Gastrocnemius medialis (tissue), 4 donors: ENCODE results near the gene SMG6.

ENCODE experiments used
- POLR2A ChIP-seq, 2 donors: fragments of 450-650 bp; IDR thresholded peaks; one replicate each; pipeline ENCODE4 v1.6.1; 2017; ENCODE audit warnings: antibody characterized with exemption in 2 of 2, mild to moderate bottlenecking in 2 of 2, moderate library complexity in 2 of 2
- TF ChIP-seq, protein P1 (sequence below), 5 experiments: fragments of 450-650 bp in 3 of 5; fragments of 200-600 bp in 2 of 5; sonication (generic) in 2 of 5; IDR thresholded peaks in 4 of 5; conservative IDR thresholded peaks in 1 of 5; 1 replicate in 4 of 5; 2 replicates in 1 of 5; pipeline ENCODE4 v1.5.1; 2016 to 2019; ENCODE audit warnings: antibody characterized with exemption in 5 of 5, mild to moderate bottlenecking in 3 of 5, moderate library complexity in 3 of 5

GRCh38 chr17:2136241-2136640, 167.3 kb downstream of the SMG6 start:
- TF ChIP-seq, protein P1, sequence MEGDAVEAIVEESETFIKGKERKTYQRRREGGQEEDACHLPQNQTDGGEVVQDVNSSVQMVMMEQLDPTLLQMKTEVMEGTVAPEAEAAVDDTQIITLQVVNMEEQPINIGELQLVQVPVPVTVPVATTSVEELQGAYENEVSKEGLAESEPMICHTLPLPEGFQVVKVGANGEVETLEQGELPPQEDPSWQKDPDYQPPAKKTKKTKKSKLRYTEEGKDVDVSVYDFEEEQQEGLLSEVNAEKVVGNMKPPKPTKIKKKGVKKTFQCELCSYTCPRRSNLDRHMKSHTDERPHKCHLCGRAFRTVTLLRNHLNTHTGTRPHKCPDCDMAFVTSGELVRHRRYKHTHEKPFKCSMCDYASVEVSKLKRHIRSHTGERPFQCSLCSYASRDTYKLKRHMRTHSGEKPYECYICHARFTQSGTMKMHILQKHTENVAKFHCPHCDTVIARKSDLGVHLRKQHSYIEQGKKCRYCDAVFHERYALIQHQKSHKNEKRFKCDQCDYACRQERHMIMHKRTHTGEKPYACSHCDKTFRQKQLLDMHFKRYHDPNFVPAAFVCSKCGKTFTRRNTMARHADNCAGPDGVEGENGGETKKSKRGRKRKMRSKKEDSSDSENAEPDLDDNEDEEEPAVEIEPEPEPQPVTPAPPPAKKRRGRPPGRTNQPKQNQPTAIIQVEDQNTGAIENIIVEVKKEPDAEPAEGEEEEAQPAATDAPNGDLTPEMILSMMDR (IDR thresholded peaks at IDR 0.05 in 4 of 5, conservative IDR thresholded peaks at IDR 0.05 in 1 of 5): no peak
- no peak for TF ChIP-seq POLR2A (IDR thresholded peaks at IDR 0.05)
